Measurements from ENCODE around the gene CLIC6. TPM values are rescaled to one million over a fixed set of nuclear protein-coding genes. Genes with fewer than 3 reads are reported as not detected.
A peak's percentile ranks its signal among the peaks of the same experiment; 100 is the strongest.

Gene CLIC6
- 9.9 TPM for polyA plus RNA-seq (2012; ENCODE audit: missing spikeins)

GRCh38 chr21:34668803-34669148, at the start of gene CLIC6:
Gene CLIC6, plus strand, starts transcription at chr21:34668994. Its CDS starts 395 bp downstream, at chr21:34669389.
- FAIRE-seq, result no peak
- DNase-seq (ENCODE audit: insufficient read length), result no peak
- TF ChIP-seq TAF1 (IDR thresholded peaks at IDR 0.05; ENCODE audit: borderline replicate concordance, low read depth, low read length), result no peak
- TF ChIP-seq POLR2AphosphoS5 (IDR thresholded peaks at IDR 0.05; ENCODE audit: low read depth, low read length), result no peak
- TF ChIP-seq POLR2A (IDR thresholded peaks at IDR 0.05; ENCODE audit: low read depth, low read length), result no peak

DNA sequence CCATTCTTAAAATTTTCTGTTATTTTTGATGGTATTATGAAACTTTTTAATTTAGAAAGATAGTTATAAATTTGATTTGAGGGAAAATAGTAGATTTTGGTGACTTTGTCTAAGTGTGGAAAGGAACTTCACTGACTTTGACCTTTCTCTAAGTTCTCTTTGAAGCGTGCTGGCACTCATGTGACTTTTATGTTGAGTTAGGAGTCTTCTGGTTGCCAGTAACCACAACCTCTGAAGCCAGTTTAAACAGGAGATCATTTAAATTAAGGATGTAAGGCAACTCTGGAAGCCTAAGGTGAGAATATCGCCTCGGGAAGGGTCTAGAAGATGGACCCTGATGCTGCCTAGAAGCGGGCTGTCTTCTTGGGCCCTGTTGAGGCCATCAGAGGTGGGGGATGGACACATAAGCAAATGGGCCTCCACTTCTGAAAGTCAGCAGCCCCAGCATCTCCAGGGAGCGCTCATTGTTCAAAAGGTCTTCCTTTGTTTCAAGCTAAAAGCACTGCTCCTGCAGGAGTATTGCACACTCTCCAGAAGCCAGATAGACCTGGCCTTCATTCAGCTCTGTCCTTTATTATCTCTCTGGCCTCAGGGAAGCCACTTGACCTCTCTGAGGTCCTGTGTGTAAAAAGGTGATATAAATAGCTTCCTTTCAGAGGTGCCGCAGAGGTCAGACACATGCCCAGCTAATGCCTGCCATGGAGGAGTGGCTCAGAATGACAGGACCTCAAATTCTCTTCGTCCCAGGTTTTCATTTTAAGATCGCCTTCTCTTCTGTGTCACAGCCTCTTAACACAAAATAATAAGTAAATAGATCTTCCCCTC, 48.7 kb upstream of the CLIC6 start:
- FAIRE-seq, result no peak
- no peak for DNase-seq (ENCODE audit: insufficient read length)
- TF ChIP-seq POLR2AphosphoS5 (IDR thresholded peaks at IDR 0.05; ENCODE audit: low read depth, low read length) (no peak), TAF1 (IDR thresholded peaks at IDR 0.05; ENCODE audit: borderline replicate concordance, low read depth, low read length) (no peak), POLR2A (IDR thresholded peaks at IDR 0.05; ENCODE audit: low read depth, low read length) (no peak)

DNA sequence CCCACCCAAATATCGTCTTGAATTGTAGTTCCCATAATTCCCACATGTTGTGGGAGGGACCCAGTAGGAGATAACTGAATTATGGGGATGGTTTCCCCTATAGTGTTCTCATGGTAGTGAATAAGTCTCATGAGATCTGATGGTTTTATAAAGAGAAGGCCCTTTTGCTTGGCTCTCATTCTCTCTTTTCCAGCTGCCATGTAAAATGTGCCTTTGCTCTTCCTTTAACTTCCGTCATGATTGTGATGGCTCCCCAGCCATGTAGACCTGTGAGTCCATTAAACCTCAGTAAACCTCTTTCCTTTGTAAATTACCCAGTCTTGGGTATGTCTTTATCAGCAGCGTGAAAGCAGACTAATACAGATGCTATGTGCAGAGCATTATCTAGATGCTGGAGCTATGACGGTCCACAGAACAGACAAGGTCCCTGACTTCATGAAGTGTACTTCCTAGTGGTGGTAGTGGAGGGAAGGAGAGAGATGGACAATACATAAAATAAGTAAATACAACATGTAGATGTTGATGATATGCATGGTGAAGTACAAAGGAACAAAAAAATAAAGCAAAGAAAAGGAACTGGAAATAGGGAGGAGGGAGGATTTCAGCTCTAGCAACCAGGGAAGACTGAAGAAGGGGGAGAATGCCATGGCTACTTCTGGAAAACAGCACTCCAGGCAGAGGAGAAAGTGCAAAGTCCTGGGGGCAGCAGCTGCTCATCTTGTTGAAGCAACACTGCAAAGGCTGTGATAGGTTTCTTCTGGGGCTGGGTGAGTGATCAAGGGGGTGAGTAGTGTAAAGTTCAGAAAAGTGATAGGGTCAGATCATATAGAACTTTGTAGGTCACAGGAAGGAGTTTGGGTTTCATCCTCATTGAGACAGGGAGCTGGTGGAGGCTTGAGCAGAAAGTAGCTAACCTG, 47.1 kb upstream of the CLIC6 start:
- no peak for FAIRE-seq
- no peak for DNase-seq (ENCODE audit: insufficient read length)
- TF ChIP-seq TAF1 (IDR thresholded peaks at IDR 0.05; ENCODE audit: borderline replicate concordance, low read depth, low read length) (no peak), POLR2A (IDR thresholded peaks at IDR 0.05; ENCODE audit: low read depth, low read length) (no peak), POLR2AphosphoS5 (IDR thresholded peaks at IDR 0.05; ENCODE audit: low read depth, low read length) (no peak)

- DNase-seq (ENCODE audit: insufficient read length) (no peak), FAIRE-seq (no peak)
- TF ChIP-seq TAF1 (IDR thresholded peaks at IDR 0.05; ENCODE audit: borderline replicate concordance, low read depth, low read length), result no peak
- TF ChIP-seq POLR2AphosphoS5 (IDR thresholded peaks at IDR 0.05; ENCODE audit: low read depth, low read length), result no peak
- TF ChIP-seq POLR2A (IDR thresholded peaks at IDR 0.05; ENCODE audit: low read depth, low read length), result no peak
Observed at GRCh38 chr21:34623516-34623915, 45.3 kb upstream of the CLIC6 start.

DNA sequence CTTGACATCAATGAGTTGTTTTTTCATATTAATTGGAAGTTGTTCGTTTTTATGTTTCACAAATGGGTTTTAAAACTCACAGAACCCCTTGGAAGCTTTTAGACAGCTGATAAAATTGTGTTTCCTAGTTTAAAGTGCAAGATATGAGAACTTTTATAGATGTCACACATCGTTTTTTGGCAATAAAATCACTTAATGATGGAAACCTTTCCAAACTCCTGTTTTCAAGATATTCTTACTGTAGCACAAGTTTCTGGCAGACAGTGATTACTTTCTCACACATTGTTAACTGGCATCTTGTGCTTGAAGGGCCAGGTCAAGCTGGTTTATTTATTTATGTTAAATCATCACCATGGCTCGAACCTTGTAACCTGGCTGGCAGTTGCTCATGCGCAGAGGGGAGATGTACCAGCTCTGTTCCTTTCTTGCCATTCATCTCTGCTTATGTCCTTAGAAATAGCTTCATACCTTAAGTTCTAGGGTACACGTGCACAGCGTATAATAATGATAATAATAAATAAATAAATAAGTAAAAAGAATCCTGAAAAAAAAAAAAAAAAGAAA, 43.7 kb upstream of the CLIC6 start:
- no peak for FAIRE-seq
- DNase-seq (ENCODE audit: insufficient read length), result no peak
- TF ChIP-seq POLR2AphosphoS5 (IDR thresholded peaks at IDR 0.05; ENCODE audit: low read depth, low read length), result no peak
- TF ChIP-seq POLR2A (IDR thresholded peaks at IDR 0.05; ENCODE audit: low read depth, low read length), result no peak
- TF ChIP-seq TAF1 (IDR thresholded peaks at IDR 0.05; ENCODE audit: borderline replicate concordance, low read depth, low read length), result no peak

- DNase-seq (ENCODE audit: insufficient read length), result no peak
- no peak for FAIRE-seq
- TF ChIP-seq TAF1 (IDR thresholded peaks at IDR 0.05; ENCODE audit: borderline replicate concordance, low read depth, low read length) (no peak), POLR2A (IDR thresholded peaks at IDR 0.05; ENCODE audit: low read depth, low read length) (no peak), POLR2AphosphoS5 (IDR thresholded peaks at IDR 0.05; ENCODE audit: low read depth, low read length) (no peak)
Observed at GRCh38 chr21:34626131-34626530, 42.7 kb upstream of the CLIC6 start.

GRCh38 chr21:34630536-34631143, 38.2 kb upstream of the CLIC6 start:
- TF ChIP-seq POLR2AphosphoS5 (IDR thresholded peaks at IDR 0.05; ENCODE audit: low read depth, low read length), result no peak
- TF ChIP-seq TAF1 (IDR thresholded peaks at IDR 0.05; ENCODE audit: borderline replicate concordance, low read depth, low read length), result no peak
- TF ChIP-seq POLR2A (IDR thresholded peaks at IDR 0.05; ENCODE audit: low read depth, low read length), result no peak
- no peak for DNase-seq (ENCODE audit: insufficient read length)
- FAIRE-seq, result peak; percentile 86

DNA sequence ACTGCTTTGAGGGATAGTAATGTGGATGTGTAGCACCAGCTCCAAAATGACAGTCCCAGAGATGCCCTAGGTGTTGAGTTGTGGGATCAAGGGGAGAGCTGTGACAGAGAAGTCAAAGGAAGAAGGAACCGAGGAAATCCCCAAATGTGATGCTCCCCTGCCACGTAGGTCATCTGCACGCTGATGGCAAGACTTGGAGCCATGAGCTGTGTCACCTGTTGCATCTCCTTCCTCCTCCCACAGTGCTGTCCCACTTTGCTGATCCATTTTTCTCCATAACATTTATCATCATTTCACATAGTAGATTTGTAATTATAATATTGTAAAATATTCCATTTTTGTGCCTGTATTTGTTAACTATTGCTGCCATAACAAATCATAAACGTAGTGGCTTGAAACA, 36.3 kb upstream of the CLIC6 start:
- DNase-seq (ENCODE audit: insufficient read length), result no peak
- no peak for FAIRE-seq
- no peak for TF ChIP-seq TAF1 (IDR thresholded peaks at IDR 0.05; ENCODE audit: borderline replicate concordance, low read depth, low read length)
- TF ChIP-seq POLR2AphosphoS5 (IDR thresholded peaks at IDR 0.05; ENCODE audit: low read depth, low read length), result no peak
- no peak for TF ChIP-seq POLR2A (IDR thresholded peaks at IDR 0.05; ENCODE audit: low read depth, low read length)

DNA sequence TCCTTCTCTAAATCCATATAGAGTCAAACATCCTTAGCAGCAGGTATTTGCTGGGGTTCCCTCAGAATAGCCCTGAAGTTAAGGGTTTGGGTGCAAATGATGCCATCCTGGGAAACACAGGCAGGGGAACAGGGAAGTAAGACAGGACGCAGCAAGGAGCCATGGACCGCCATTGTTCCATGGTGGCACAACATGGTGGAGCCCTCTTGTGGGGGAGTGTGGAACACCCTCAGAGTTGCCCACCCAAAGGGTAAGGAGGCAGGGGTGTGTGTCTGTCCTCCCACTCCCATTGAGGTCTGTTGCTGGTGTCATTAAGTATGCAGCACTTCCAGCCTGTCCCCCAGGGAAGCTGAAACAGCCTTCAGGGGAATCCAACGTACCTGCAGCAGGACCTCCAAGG, 33.5 kb upstream of the CLIC6 start:
- DNase-seq (ENCODE audit: insufficient read length) (no peak), FAIRE-seq (no peak)
- TF ChIP-seq POLR2AphosphoS5 (IDR thresholded peaks at IDR 0.05; ENCODE audit: low read depth, low read length) (no peak), POLR2A (IDR thresholded peaks at IDR 0.05; ENCODE audit: low read depth, low read length) (no peak), TAF1 (IDR thresholded peaks at IDR 0.05; ENCODE audit: borderline replicate concordance, low read depth, low read length) (no peak)

DNA sequence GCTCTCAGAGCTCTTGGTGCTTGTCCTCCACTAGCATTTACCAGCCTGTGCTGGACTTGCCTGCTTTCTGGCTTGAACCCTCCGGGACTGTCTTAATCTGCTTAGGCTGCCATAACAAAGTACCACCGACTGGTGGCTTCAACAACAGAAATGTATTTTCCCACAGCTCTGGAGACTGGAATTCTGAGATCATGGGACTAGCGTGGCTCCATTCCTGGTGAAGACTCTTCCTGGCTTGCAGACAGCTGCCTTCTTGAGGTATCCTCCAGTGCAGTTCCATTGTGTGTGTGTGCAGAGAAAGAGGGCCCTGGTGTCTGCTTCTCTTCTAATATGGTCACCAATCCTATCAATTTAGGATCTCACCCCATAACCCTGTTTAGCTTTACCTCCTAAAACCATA, 31.8 kb upstream of the CLIC6 start:
- FAIRE-seq (no peak), DNase-seq (ENCODE audit: insufficient read length) (no peak)
- no peak for TF ChIP-seq POLR2A (IDR thresholded peaks at IDR 0.05; ENCODE audit: low read depth, low read length)
- TF ChIP-seq POLR2AphosphoS5 (IDR thresholded peaks at IDR 0.05; ENCODE audit: low read depth, low read length), result no peak
- no peak for TF ChIP-seq TAF1 (IDR thresholded peaks at IDR 0.05; ENCODE audit: borderline replicate concordance, low read depth, low read length)

- no peak for TF ChIP-seq TAF1 (IDR thresholded peaks at IDR 0.05; ENCODE audit: borderline replicate concordance, low read depth, low read length)
- no peak for TF ChIP-seq POLR2A (IDR thresholded peaks at IDR 0.05; ENCODE audit: low read depth, low read length)
- no peak for TF ChIP-seq POLR2AphosphoS5 (IDR thresholded peaks at IDR 0.05; ENCODE audit: low read depth, low read length)
- no peak for DNase-seq (ENCODE audit: insufficient read length)
- no peak for FAIRE-seq
Observed at GRCh38 chr21:34639250-34639649, 29.5 kb upstream of the CLIC6 start.
